H1 (cell line): ENCODE measurements around the gene STEAP1B. TPM values are rescaled to one million over a fixed set of nuclear protein-coding genes. Genes with fewer than 3 reads are reported as not detected.
"Not testable (repeated sequence)": the region's sequence is repeated elsewhere in the genome, so short reads cannot be mapped to it uniquely, and the experiment has no call there.

ENCODE experiments used
- CTCF ChIA-PET: fragments of 300-600 bp; sonication (Branson Sonifier 250); formaldehyde crosslinking; loops from one replicate; lab custom pipeline; 2021; ENCODE audit not compliant: partially characterized antibody; lab: Charles Lee
- POLR2A ChIA-PET: fragments of 300-600 bp; sonication (Branson Sonifier 250); formaldehyde crosslinking; loops from one replicate; lab custom pipeline; 2021; ENCODE audit warnings: inconsistent platforms; ENCODE audit not compliant: partially characterized antibody; lab: Charles Lee
- DNase-seq, 2 experiments: peaks; one replicate each; pipeline versions ENCODE4 v3.0.0 to v3.0.0-alpha.2; 2010 to 2022; ENCODE audit warnings: low spot score in 2 of 2, low read depth in 1 of 2, mixed read lengths in 1 of 2
- FAIRE-seq: peaks from 2 replicates; lab custom pipeline; 2011; peaks lifted over from hg19 to GRCh38; lab: Jason Lieb, UNC
- H2AFZ ChIP-seq: 2 replicates; pipeline ENCODE4 v1.8.1; 2012; ENCODE audit warnings: low read length, inconsistent platforms
- H2AK5ac ChIP-seq: 2 replicates; pipeline ENCODE4 v1.6.1; 2013; ENCODE audit warnings: low read depth, low read length
- H2BK120ac ChIP-seq: replicated peaks from 2 replicates; pipeline ENCODE3; 2013; ENCODE audit warnings: low read depth, low read length, inconsistent platforms
- H2BK12ac ChIP-seq: 2 replicates; pipeline ENCODE4 v1.6.1; 2013; ENCODE audit warnings: low read depth, low read length
- H2BK15ac ChIP-seq: 2 replicates; pipeline ENCODE4 v1.6.1; 2013; ENCODE audit warnings: low read length
- H2BK20ac ChIP-seq: 2 replicates; pipeline ENCODE4 v1.6.1; 2013; ENCODE audit warnings: low read length
- H2BK5ac ChIP-seq: 2 replicates; pipeline ENCODE4 v1.6.1; 2013; ENCODE audit warnings: low read depth, low read length
- H3K14ac ChIP-seq: 2 replicates; pipeline ENCODE4 v1.6.1; 2013; ENCODE audit warnings: inconsistent platforms; ENCODE audit not compliant: insufficient read length
- H3K18ac ChIP-seq: 2 replicates; pipeline ENCODE4 v1.6.1; 2013; ENCODE audit warnings: low read length; ENCODE audit errors: extremely low read depth
- H3K23ac ChIP-seq: 2 replicates; pipeline ENCODE4 v1.6.1; 2013; ENCODE audit warnings: inconsistent platforms; ENCODE audit not compliant: insufficient read length
- H3K23me2 ChIP-seq: 2 replicates; pipeline ENCODE4 v1.6.1; 2013; ENCODE audit warnings: low read depth, low read length
- H3K27ac ChIP-seq: 2 replicates; pipeline ENCODE4 v1.6.1; 2011; ENCODE audit warnings: low read depth, low read length, inconsistent platforms
- H3K27me3 ChIP-seq, 4 experiments: replicated peaks in 1 of 4; 1 replicate in 1 of 4; 2 replicates in 3 of 4; pipeline versions ENCODE4 v1.6.1 to v1.8.1; 2011 to 2013; ENCODE audit warnings: low read length in 3 of 4, mild to moderate bottlenecking in 3 of 4, inconsistent platforms in 2 of 4, mixed read lengths in 2 of 4, moderate library complexity in 1 of 4; ENCODE audit not compliant: control insufficient read depth in 3 of 4, insufficient read depth in 3 of 4; ENCODE audit errors: extremely low read depth in 1 of 4
- H3K36me3 ChIP-seq, 4 experiments: 2 replicates each; pipeline versions ENCODE4 v1.6.1 to v1.8.1; 2011 to 2013; ENCODE audit warnings: mild to moderate bottlenecking in 4 of 4, low read length in 3 of 4, moderate library complexity in 2 of 4, control low read depth in 1 of 4, inconsistent platforms in 1 of 4; ENCODE audit not compliant: insufficient read depth in 4 of 4, control insufficient read depth in 2 of 4
- H3K4ac ChIP-seq: replicated peaks from 2 replicates; pipeline ENCODE3; 2013; ENCODE audit warnings: low read length, low read depth, mixed read lengths, inconsistent platforms; ENCODE audit not compliant: insufficient read length
- H3K4me1 ChIP-seq, 4 experiments: replicated peaks in 1 of 4; 1 replicate in 1 of 4; 2 replicates in 3 of 4; pipeline versions ENCODE4 v1.6.1 to v1.8.1; 2011 to 2013; ENCODE audit warnings: low read length in 3 of 4, inconsistent platforms in 2 of 4, mixed read lengths in 1 of 4; ENCODE audit not compliant: insufficient read depth in 4 of 4, control insufficient read depth in 3 of 4
- H3K4me2 ChIP-seq, 2 experiments: 2 replicates each; pipeline versions ENCODE4 v1.6.1 to v1.8.1; 2011 to 2013; ENCODE audit warnings: low read depth in 2 of 2, low read length in 2 of 2, control low read depth in 1 of 2, inconsistent platforms in 1 of 2, mild to moderate bottlenecking in 1 of 2; ENCODE audit not compliant: insufficient read depth in 1 of 2
- H3K4me3 ChIP-seq, 4 experiments: fragments of 200-600, 300-600 bp in 1 of 4; sonication (generic), shearing (Covaris generic), sonication (Bioruptor Twin) in 1 of 4; 2 replicates each; pipeline versions ENCODE4 v1.5.1 to v1.8.1; 2011 to 2016; ENCODE audit warnings: low read length in 4 of 4, low read depth in 3 of 4, control low read depth in 2 of 4, inconsistent platforms in 2 of 4, mild to moderate bottlenecking in 2 of 4, mixed read lengths in 1 of 4, moderate library complexity in 1 of 4; ENCODE audit not compliant: insufficient read depth in 2 of 4; ENCODE audit errors: extremely low read depth in 1 of 4
- H3K56ac ChIP-seq: replicated peaks from 2 replicates; pipeline ENCODE3; 2013; ENCODE audit warnings: low read depth, mild to moderate bottlenecking, mixed read lengths, low read length, inconsistent platforms; ENCODE audit not compliant: insufficient read length
- H3K79me1 ChIP-seq: 2 replicates; pipeline ENCODE4 v1.6.1; 2013; ENCODE audit warnings: low read depth, low read length, control low read depth
- H3K79me2 ChIP-seq, 2 experiments: 2 replicates each; pipeline versions ENCODE4 v1.6.1 to v1.8.1; 2012 to 2013; ENCODE audit warnings: low read length in 2 of 2, mild to moderate bottlenecking in 2 of 2, inconsistent platforms in 1 of 2; ENCODE audit not compliant: insufficient read depth in 2 of 2, control insufficient read depth in 1 of 2
- H3K9ac ChIP-seq, 4 experiments: replicated peaks in 1 of 4; 1 replicate in 1 of 4; 2 replicates in 3 of 4; pipeline versions ENCODE4 v1.6.1 to v1.8.1; 2011 to 2013; ENCODE audit warnings: low read depth in 3 of 4, low read length in 3 of 4, control low read depth in 2 of 4, mild to moderate bottlenecking in 2 of 4, moderate library complexity in 2 of 4, inconsistent platforms in 1 of 4; ENCODE audit errors: extremely low read depth in 1 of 4
- H3K9me3 ChIP-seq, 2 experiments: 2 replicates each; pipeline versions ENCODE4 v1.6.1 to v1.8.1; 2012 to 2013; ENCODE audit warnings: mild to moderate bottlenecking in 2 of 2, moderate library complexity in 2 of 2, control low read depth in 1 of 2, inconsistent platforms in 1 of 2, low read depth in 1 of 2, low read length in 1 of 2, mixed read lengths in 1 of 2; ENCODE audit not compliant: insufficient read depth in 2 of 2
- H4K20me1 ChIP-seq, 2 experiments: replicated peaks in 1 of 2; 2 replicates each; pipeline versions ENCODE3 to v1.8.1; 2011 to 2013; ENCODE audit warnings: inconsistent platforms in 2 of 2, low read length in 2 of 2, mild to moderate bottlenecking in 1 of 2; ENCODE audit not compliant: insufficient read depth in 2 of 2, control insufficient read depth in 1 of 2
- H4K5ac ChIP-seq: 2 replicates; pipeline ENCODE4 v1.6.1; 2013; ENCODE audit warnings: low read length, low read depth, mixed read lengths, inconsistent platforms; ENCODE audit not compliant: insufficient read length
- H4K8ac ChIP-seq: 2 replicates; pipeline ENCODE4 v1.8.0; 2013; ENCODE audit warnings: mild to moderate bottlenecking, moderate library complexity, low read length, inconsistent platforms; ENCODE audit not compliant: insufficient read depth; ENCODE audit errors: extremely low read depth
- H4K91ac ChIP-seq: replicated peaks from 2 replicates; pipeline ENCODE3; 2013; ENCODE audit warnings: low read length, mixed read lengths, inconsistent platforms; ENCODE audit not compliant: insufficient read length
- CTCF ChIP-seq, 3 experiments: IDR thresholded peaks; 1 replicate in 2 of 3; 2 replicates in 1 of 3; pipeline versions ENCODE4 v1.5.1 to v1.6.1; 2011; ENCODE audit warnings: low read length in 3 of 3, mild to moderate bottlenecking in 3 of 3, inconsistent platforms in 2 of 3, low read depth in 1 of 3, moderate library complexity in 1 of 3; ENCODE audit not compliant: insufficient read depth in 1 of 3; ENCODE audit errors: control extremely low read depth in 1 of 3
- RAD21 ChIP-seq, 2 experiments: IDR thresholded peaks in 1 of 2; conservative IDR thresholded peaks in 1 of 2; 2 replicates each; pipeline ENCODE4 v1.6.1; 2011; ENCODE audit warnings: low read depth in 2 of 2, low read length in 2 of 2, improper control_type of control experiment in 1 of 2, inconsistent platforms in 1 of 2, mild to moderate bottlenecking in 1 of 2, moderate library complexity in 1 of 2
- WGBS, 2 experiments: shearing (Covaris generic) in 1 of 2; methylation state at CpG; one replicate each; pipeline versions ENCODE4 v1.1.6 to v1.1.7; 2013 to 2015; ENCODE audit warnings: low lambda C conversion rate in 2 of 2, mixed read lengths in 2 of 2, inconsistent platforms in 1 of 2, low coverage in 1 of 2, missing lambda C conversion rate in 1 of 2; ENCODE audit not compliant: insufficient replicate concordance in 2 of 2, insufficient coverage in 1 of 2, insufficient read length in 1 of 2; ENCODE audit errors: extremely low coverage in 1 of 2, missing lambda C conversion rate in 1 of 2; 5-methylcytosine and 5-hydroxymethylcytosine counted together
- polyA plus RNA-seq, 7 experiments: library from polyadenylated mRNA; depleted of rRNA in 3 of 7; stranded (reverse) in 5 of 7; unstranded in 2 of 7; fragments of >200 nt in 5 of 7; fragments of 200-250 nt in 2 of 7; gene quantifications; 1 replicate in 5 of 7; 2 replicates in 1 of 7; 4 replicates in 1 of 7; pipeline versions ENCODE4 v1.2.1 to v1.2.3, GENCODE V29; 2011 to 2013; ENCODE audit warnings: missing spikeins in 2 of 7, mixed read lengths in 2 of 7
- total RNA-seq: library from RNA; stranded (reverse); fragmentation: NEBNext Ultra II Directional; extraction: Animal tissue kit (Norgen Biotek cat#: 25700); gene quantifications from 2 replicates; pipeline ENCODE4 v1.2.1, GENCODE V29; 2021

STEAP1B gene
- total and polyA plus RNA-seq, 2 of the 8 experiments (the other 6 are each of a cell fraction or from before 2014, with no cell fraction given) = 5.4 to 8.7 TPM

GRCh38 chr7:22504519-22504918 lies 4.5 kb upstream of the STEAP1B start:
- H2AFZ ChIP-seq, H2AK5ac ChIP-seq, H3K27me3 ChIP-seq, H3K4me2 ChIP-seq, H4K5ac ChIP-seq, H2BK20ac ChIP-seq, DNase-seq, H3K23me2 ChIP-seq, H4K8ac ChIP-seq, H2BK15ac ChIP-seq, H3K4ac ChIP-seq, H3K9me3 ChIP-seq, POLR2A ChIA-PET, H3K27ac ChIP-seq, H3K4me1 ChIP-seq, H3K23ac ChIP-seq, H2BK120ac ChIP-seq, H2BK5ac ChIP-seq, H3K36me3 ChIP-seq, H3K18ac ChIP-seq, H3K56ac ChIP-seq, H4K91ac ChIP-seq, H3K4me3 ChIP-seq, H3K9ac ChIP-seq, H4K20me1 ChIP-seq, FAIRE-seq, H2BK12ac ChIP-seq, H3K79me1 ChIP-seq, H3K14ac ChIP-seq, H3K79me2 ChIP-seq: not testable (repeated sequence)
- 25% methylated on average over 3 of the region's 3 CpGs; no CpG with 5 or more reads in 1 of the 2 experiments for WGBS, 2 experiments
- CTCF ChIA-PET = interaction anchor here (1.2 kb wide), 2 partner anchors 268 to 396 kb away, joined by 3 read pairs; no protein-coding TSS in a partner anchor
- TF ChIP-seq CTCF (IDR thresholded peaks at IDR 0.05; ENCODE audit: control extremely low read depth in 1 of 3, insufficient read depth in 1 of 3, low read depth in 1 of 3, low read length in 3 of 3) (peak in 1 of 3 experiments; percentile 33; a peak in 2 of 4 replicates), RAD21 (IDR thresholded peaks at IDR 0.05 in 1 of 2, conservative IDR thresholded peaks at IDR 0.05 in 1 of 2; ENCODE audit: low read depth in 2 of 2, low read length in 2 of 2) (peak; percentile 41 to 48)
